GM23338 (cell line): ENCODE measurements around the gene CTNNA3. TPM values are rescaled to one million over a fixed set of nuclear protein-coding genes. Genes with fewer than 3 reads are reported as not detected.

ENCODE experiments used
- ATAC-seq: fragments of 200-7000 bp; cut with Tn5 transposase; 3 replicates; pipeline ENCODE4 v1.9.1; 2020
- DNase-seq: peaks from one replicate; pipeline ENCODE4 v3.0.0-alpha.2; 2015; ENCODE audit warnings: low spot score
- H2AFZ ChIP-seq: fragments of 200-600 bp; sonication (generic); 2 replicates; pipeline ENCODE4 v1.8.0; 2016; ENCODE audit warnings: antibody characterized with exemption, mild to moderate bottlenecking, moderate library complexity
- H3F3A ChIP-seq: fragments of 200-600 bp; sonication (generic); replicated peaks from 2 replicates; pipeline ENCODE4 v1.8.0; 2017; ENCODE audit warnings: antibody characterized with exemption, mixed run types, low read depth
- H3K27ac ChIP-seq: fragments of 200-600 bp; sonication (generic); 2 replicates; pipeline ENCODE4 v1.6.1; 2016; ENCODE audit warnings: low read depth
- H3K27me3 ChIP-seq: fragments of 200-600 bp; sonication (generic); 2 replicates; pipeline ENCODE4 v1.8.0; 2016; ENCODE audit warnings: mild to moderate bottlenecking, mixed run types, moderate library complexity; ENCODE audit not compliant: insufficient read depth
- H3K36me3 ChIP-seq: fragments of 200-600 bp; sonication (generic); 2 replicates; pipeline ENCODE4 v1.8.0; 2016; ENCODE audit warnings: mild to moderate bottlenecking; ENCODE audit not compliant: insufficient read depth
- H3K4me1 ChIP-seq: fragments of 200-600 bp; sonication (generic); 2 replicates; pipeline ENCODE4 v1.8.0; 2016; ENCODE audit warnings: mild to moderate bottlenecking, moderate library complexity; ENCODE audit not compliant: insufficient read depth
- H3K4me2 ChIP-seq: fragments of 200-600 bp; sonication (generic); 2 replicates; pipeline ENCODE4 v1.7.1; 2017; ENCODE audit warnings: mixed run types
- H3K4me3 ChIP-seq: fragments of 200-600 bp; sonication (generic); 2 replicates; pipeline ENCODE4 v1.6.1; 2016; ENCODE audit warnings: mixed run types
- H3K79me2 ChIP-seq: fragments of 200-600 bp; sonication (generic); replicated peaks from 2 replicates; pipeline ENCODE4 v1.8.0; 2017; ENCODE audit warnings: mild to moderate bottlenecking; ENCODE audit not compliant: insufficient read depth
- H3K9me2 ChIP-seq: fragments of 200-600 bp; sonication (generic); 2 replicates; pipeline ENCODE4 v1.8.0; 2017; ENCODE audit not compliant: insufficient read depth
- H4K20me1 ChIP-seq: fragments of 200-600 bp; sonication (generic); replicated peaks from 2 replicates; pipeline ENCODE4 v1.8.0; 2017; ENCODE audit warnings: mild to moderate bottlenecking; ENCODE audit not compliant: insufficient read depth
- H3K27ac Mint-ChIP-seq: 2 replicates; pipeline ENCODE4 v1.8.0; 2020; ENCODE audit warnings: inconsistent platforms, mild to moderate bottlenecking, moderate library complexity, mixed read lengths
- H3K27me3 Mint-ChIP-seq: 3 replicates; pipeline ENCODE4 v1.8.0; 2022; ENCODE audit warnings: low read depth, mild to moderate bottlenecking, moderate library complexity, mixed read lengths, inconsistent platforms; ENCODE audit not compliant: insufficient read depth, poor library complexity
- H3K36me3 Mint-ChIP-seq: 3 replicates; pipeline ENCODE4 v1.8.0; 2021; ENCODE audit warnings: low read depth, mild to moderate bottlenecking, inconsistent platforms, moderate library complexity, mixed read lengths
- H3K4me1 Mint-ChIP-seq: 3 replicates; pipeline ENCODE4 v1.8.0; 2020; ENCODE audit warnings: mild to moderate bottlenecking, inconsistent platforms, mixed read lengths
- H3K4me3 Mint-ChIP-seq: 3 replicates; pipeline ENCODE4 v1.8.0; 2021; ENCODE audit warnings: moderate library complexity, mild to moderate bottlenecking, inconsistent platforms, mixed read lengths
- H3K9me3 Mint-ChIP-seq: 3 replicates; pipeline ENCODE4 v1.8.0; 2020; ENCODE audit warnings: moderate library complexity, mild to moderate bottlenecking, inconsistent platforms, mixed read lengths
- CREB1 ChIP-seq: fragments of 250-450 bp; sonication (Bioruptor Pico); IDR thresholded peaks from 2 replicates; pipeline ENCODE4 v1.5.0; 2020; ENCODE audit warnings: low read depth, mild to moderate bottlenecking, moderate library complexity
- EZH2 ChIP-seq: fragments of 200-600 bp; sonication (generic); IDR thresholded peaks from one replicate; pipeline ENCODE4 v1.8.0; 2017; ENCODE audit warnings: antibody characterized with exemption, mild to moderate bottlenecking, low read depth; ENCODE audit not compliant: unreplicated experiment
- EZH2phosphoT487 ChIP-seq: fragments of 200-600 bp; sonication (generic); IDR thresholded peaks from one replicate; pipeline ENCODE4 v1.8.1; 2018; ENCODE audit warnings: antibody characterized with exemption; ENCODE audit not compliant: unreplicated experiment
- JUNB ChIP-seq: IDR thresholded peaks from one replicate; pipeline ENCODE4 v1.6.1; 2016; ENCODE audit warnings: antibody characterized with exemption; ENCODE audit not compliant: unreplicated experiment
- NANOG ChIP-seq: IDR thresholded peaks from 2 replicates; pipeline ENCODE4 v1.6.1; 2016; ENCODE audit warnings: antibody characterized with exemption, borderline replicate concordance
- POLR2AphosphoS5 ChIP-seq: IDR thresholded peaks from 2 replicates; pipeline ENCODE4 v1.6.1; 2016; ENCODE audit warnings: antibody characterized with exemption, low read depth
- STAT1 ChIP-seq: IDR thresholded peaks from one replicate; pipeline ENCODE4 v1.6.1; 2016; ENCODE audit warnings: antibody characterized with exemption; ENCODE audit not compliant: unreplicated experiment
- ZNF114 ChIP-seq: fragments of 250-450 bp; sonication (Bioruptor Pico); IDR thresholded peaks from 2 replicates; pipeline ENCODE4 v1.5.0; 2020; ENCODE audit warnings: mild to moderate bottlenecking, moderate library complexity
- ZNF331 ChIP-seq: fragments of 250-450 bp; sonication (Bioruptor Pico); IDR thresholded peaks from 2 replicates; pipeline ENCODE4 v1.5.0; 2020; ENCODE audit warnings: low read depth, mild to moderate bottlenecking, moderate library complexity
- ZNF462 ChIP-seq: fragments of 250-450 bp; sonication (Bioruptor Pico); IDR thresholded peaks from 2 replicates; pipeline ENCODE4 v1.5.0; 2020; ENCODE audit warnings: mild to moderate bottlenecking, moderate library complexity
- polyA plus RNA-seq: library from polyadenylated mRNA; unstranded; fragments of >200 nt; fragmentation: Nextera tagmentation; extraction: Ambion mirVana; gene quantifications from 2 replicates; pipeline ENCODE4 v1.2.1, GENCODE V29; 2016
- total RNA-seq: library from RNA; depleted of rRNA; stranded (reverse); fragments of >200 nt; shearing (Covaris generic); gene quantifications from 2 replicates; pipeline ENCODE4 v1.2.3, GENCODE V29; 2014
- TF ChIP-seq, protein P1 (sequence below), 2 experiments: fragments of 200-600 bp in 1 of 2; sonication (generic) in 1 of 2; conservative IDR thresholded peaks; 2 replicates each; pipeline versions ENCODE4 v1.5.1 to v1.6.1; 2016 to 2017; ENCODE audit warnings: antibody characterized with exemption in 2 of 2, low read depth in 2 of 2, mild to moderate bottlenecking in 2 of 2, moderate library complexity in 1 of 2
- TF ChIP-seq, protein P2 (sequence below): IDR thresholded peaks from 2 replicates; pipeline ENCODE4 v1.6.1; 2016; ENCODE audit warnings: antibody characterized with exemption
- TF ChIP-seq, protein P3 (sequence below): IDR thresholded peaks from one replicate; pipeline ENCODE4 v1.6.1; 2018; ENCODE audit warnings: antibody characterized with exemption; ENCODE audit not compliant: unreplicated experiment

The CTNNA3 gene
- total and polyA plus RNA-seq, 2 experiments from 2014 or later, result 0.71 to 3.3 TPM

- H2AFZ ChIP-seq, result no peak overlapping the region
- Mint-ChIP-seq H3K4me1 (peaks cover 11% of the 10 kb centered on the region; the same call in 2 of the 3 replicates), H3K4me3 (no peak overlapping the region), H3K27ac (no peak overlapping the region), H3K27me3 (no peaks in the 10 kb centered on the region), H3K9me3 (no peaks in the 10 kb centered on the region), H3K36me3 (no peaks in the 10 kb centered on the region)
- H3K36me3 ChIP-seq, result no peaks in the 10 kb centered on the region
- H3K79me2 ChIP-seq, result no peaks in the 10 kb centered on the region
- no peaks in the 10 kb centered on the region for H4K20me1 ChIP-seq
- TF ChIP-seq JUNB, result no peak
- no peak for TF ChIP-seq ZNF462 (CRISPR knock-in tag)
- no peak for TF ChIP-seq ZNF114
- no peak for TF ChIP-seq POLR2AphosphoS5
- TF ChIP-seq, protein P1, sequence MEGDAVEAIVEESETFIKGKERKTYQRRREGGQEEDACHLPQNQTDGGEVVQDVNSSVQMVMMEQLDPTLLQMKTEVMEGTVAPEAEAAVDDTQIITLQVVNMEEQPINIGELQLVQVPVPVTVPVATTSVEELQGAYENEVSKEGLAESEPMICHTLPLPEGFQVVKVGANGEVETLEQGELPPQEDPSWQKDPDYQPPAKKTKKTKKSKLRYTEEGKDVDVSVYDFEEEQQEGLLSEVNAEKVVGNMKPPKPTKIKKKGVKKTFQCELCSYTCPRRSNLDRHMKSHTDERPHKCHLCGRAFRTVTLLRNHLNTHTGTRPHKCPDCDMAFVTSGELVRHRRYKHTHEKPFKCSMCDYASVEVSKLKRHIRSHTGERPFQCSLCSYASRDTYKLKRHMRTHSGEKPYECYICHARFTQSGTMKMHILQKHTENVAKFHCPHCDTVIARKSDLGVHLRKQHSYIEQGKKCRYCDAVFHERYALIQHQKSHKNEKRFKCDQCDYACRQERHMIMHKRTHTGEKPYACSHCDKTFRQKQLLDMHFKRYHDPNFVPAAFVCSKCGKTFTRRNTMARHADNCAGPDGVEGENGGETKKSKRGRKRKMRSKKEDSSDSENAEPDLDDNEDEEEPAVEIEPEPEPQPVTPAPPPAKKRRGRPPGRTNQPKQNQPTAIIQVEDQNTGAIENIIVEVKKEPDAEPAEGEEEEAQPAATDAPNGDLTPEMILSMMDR (conservative IDR thresholded peaks at IDR 0.05; ENCODE audit: low read depth in 2 of 2), result no peak
- TF ChIP-seq, protein P2, sequence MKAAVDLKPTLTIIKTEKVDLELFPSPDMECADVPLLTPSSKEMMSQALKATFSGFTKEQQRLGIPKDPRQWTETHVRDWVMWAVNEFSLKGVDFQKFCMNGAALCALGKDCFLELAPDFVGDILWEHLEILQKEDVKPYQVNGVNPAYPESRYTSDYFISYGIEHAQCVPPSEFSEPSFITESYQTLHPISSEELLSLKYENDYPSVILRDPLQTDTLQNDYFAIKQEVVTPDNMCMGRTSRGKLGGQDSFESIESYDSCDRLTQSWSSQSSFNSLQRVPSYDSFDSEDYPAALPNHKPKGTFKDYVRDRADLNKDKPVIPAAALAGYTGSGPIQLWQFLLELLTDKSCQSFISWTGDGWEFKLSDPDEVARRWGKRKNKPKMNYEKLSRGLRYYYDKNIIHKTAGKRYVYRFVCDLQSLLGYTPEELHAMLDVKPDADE, result no peak
- TF ChIP-seq, protein P3, sequence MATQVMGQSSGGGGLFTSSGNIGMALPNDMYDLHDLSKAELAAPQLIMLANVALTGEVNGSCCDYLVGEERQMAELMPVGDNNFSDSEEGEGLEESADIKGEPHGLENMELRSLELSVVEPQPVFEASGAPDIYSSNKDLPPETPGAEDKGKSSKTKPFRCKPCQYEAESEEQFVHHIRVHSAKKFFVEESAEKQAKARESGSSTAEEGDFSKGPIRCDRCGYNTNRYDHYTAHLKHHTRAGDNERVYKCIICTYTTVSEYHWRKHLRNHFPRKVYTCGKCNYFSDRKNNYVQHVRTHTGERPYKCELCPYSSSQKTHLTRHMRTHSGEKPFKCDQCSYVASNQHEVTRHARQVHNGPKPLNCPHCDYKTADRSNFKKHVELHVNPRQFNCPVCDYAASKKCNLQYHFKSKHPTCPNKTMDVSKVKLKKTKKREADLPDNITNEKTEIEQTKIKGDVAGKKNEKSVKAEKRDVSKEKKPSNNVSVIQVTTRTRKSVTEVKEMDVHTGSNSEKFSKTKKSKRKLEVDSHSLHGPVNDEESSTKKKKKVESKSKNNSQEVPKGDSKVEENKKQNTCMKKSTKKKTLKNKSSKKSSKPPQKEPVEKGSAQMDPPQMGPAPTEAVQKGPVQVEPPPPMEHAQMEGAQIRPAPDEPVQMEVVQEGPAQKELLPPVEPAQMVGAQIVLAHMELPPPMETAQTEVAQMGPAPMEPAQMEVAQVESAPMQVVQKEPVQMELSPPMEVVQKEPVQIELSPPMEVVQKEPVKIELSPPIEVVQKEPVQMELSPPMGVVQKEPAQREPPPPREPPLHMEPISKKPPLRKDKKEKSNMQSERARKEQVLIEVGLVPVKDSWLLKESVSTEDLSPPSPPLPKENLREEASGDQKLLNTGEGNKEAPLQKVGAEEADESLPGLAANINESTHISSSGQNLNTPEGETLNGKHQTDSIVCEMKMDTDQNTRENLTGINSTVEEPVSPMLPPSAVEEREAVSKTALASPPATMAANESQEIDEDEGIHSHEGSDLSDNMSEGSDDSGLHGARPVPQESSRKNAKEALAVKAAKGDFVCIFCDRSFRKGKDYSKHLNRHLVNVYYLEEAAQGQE, result no peak
- TF ChIP-seq EZH2phosphoT487, result no peak
- TF ChIP-seq NANOG, result no peak
- TF ChIP-seq EZH2, result no peak
- TF ChIP-seq STAT1, result no peak
- TF ChIP-seq CREB1 (CRISPR knock-in tag), result no peak
- no peak for TF ChIP-seq ZNF331
- no peaks in the 10 kb centered on the region for H3K4me1 ChIP-seq
- H3K4me3 ChIP-seq, result no peak overlapping the region
- H3K27ac ChIP-seq, result no peak overlapping the region
- H3K4me2 ChIP-seq, result no peak overlapping the region
- H3K27me3 ChIP-seq, result no peaks in the 10 kb centered on the region
- DNase-seq (no peak), ATAC-seq (no peak)
- H3F3A ChIP-seq, result no peaks in the 10 kb centered on the region
- no peaks in the 10 kb centered on the region for H3K9me2 ChIP-seq
Measured at GRCh38 chr10:66537186-66537585, 1158.8 kb downstream of the CTNNA3 start.
